HG03045 (cell line): ENCODE results near the gene SPINK1.
"Not testable (repeated sequence)": the region's sequence is repeated elsewhere in the genome, so short reads cannot be mapped to it uniquely, and the experiment has no call there.

Experiments
- ATAC-seq: cut with Tn5 transposase; IDR thresholded peaks from one replicate; pipeline ENCODE4 v1.9.1; 2021; ENCODE audit warnings: mild to moderate bottlenecking, moderate library complexity; ENCODE audit not compliant: unreplicated experiment

Gene SPINK1

DNA sequence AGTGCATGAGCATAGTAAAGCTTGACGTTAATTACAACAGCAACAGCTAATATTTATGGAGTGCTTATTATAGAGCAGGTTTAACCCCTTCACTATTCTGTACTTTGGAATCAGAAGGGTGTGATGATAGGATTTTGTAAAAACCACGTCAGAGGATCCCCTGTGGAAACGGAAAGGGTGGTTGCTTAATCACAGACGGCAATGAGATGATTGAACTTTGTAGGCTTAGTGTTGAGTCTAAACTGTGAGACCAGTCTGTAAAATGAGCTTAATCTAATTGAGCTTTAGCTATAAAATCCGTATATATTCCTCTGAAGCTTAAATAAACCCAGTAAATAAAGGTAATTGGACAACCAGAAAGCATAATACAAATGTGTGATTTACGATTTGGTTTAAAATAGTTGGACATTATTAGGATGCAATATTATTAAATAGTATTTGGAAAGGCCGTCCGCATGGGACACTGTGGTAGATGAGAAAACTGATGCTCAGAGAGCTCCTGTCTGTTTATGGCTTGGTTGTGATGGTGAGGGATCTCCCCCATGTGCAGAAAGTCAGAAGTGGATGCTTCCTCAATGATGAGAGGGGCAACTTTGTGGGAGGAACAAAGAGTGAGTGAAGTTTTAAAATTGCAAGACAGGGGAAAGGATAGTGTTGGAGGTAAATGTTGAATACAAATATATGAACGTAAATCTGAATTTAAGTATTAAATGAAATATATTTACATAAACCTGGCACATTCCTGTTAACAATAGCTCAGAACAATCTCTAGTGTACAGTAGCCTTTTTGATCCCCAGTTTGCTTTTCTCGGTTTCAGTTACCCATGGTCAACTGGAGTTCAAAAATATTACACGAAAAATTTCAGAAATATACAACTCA, 23.7 kb upstream of the SPINK1 start:
- ATAC-seq, result no peak

DNA sequence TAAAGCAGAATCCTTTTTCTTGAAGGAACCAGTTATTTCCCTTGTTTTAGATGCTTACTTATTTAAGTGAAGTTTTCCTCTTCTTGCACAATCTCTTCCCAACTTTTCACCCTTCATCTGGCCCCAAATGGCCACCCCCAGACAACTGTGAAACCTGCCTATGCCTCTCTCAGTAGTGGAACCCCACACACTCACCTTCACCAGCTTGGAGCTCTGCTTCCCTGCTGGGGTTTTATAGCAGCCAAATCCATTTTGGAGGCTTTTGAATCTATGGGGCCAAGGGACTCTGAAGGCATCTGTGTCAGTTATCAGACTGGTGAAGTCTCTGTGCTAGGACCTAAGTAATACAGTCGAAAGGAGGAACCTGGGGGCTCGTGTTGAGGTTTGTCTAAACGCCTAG, 22.9 kb upstream of the SPINK1 start:
- ATAC-seq, result no peak

DNA sequence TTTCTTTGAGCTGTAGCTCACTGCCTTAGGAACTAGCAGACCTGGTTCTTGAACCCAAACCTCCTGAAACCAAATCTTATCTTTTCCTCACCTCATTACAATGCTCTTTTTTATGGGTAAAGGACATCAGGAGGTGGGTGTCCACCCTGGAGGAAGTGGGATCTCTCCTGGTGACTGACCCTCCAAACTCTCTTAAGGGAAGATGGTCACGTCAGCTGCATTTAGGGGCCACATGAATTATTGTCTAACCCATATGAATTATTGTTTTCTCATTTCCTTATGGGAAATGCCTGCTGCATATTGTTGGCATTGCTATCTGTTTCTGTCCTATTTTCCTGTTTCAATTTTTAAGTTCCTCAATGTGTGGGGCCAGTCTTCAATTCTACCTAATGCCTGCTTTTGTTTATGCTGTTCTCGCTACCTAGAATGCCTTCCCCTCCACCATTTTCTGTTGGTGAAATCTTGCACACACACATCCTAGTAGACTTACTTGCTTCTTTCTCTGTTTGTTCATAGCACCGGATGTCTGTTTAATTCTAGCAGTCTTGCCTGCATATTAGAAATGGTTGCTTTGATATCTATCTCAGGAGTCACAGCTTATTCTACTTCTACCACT, 22.0 kb upstream of the SPINK1 start:
- ATAC-seq, result no peak

DNA sequence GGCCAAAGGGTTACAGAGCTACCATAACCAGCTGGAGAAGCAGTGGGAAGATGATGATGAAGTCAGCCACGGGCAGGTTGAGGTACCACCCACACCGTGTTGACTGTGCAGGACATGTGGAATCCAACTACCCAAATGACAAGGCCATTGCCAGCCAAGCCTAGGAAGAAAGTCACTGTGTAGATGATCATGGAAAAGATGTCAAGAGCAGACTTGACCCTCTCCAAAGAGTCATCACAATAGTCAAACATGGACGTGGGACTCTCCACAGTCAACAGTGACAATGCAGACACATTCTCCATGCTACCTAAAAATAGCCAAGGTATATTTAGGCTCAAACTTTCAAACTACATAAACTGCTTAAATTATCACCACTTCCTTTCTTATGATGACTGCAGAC, 20.9 kb upstream of the SPINK1 start:
- no peak for ATAC-seq

DNA sequence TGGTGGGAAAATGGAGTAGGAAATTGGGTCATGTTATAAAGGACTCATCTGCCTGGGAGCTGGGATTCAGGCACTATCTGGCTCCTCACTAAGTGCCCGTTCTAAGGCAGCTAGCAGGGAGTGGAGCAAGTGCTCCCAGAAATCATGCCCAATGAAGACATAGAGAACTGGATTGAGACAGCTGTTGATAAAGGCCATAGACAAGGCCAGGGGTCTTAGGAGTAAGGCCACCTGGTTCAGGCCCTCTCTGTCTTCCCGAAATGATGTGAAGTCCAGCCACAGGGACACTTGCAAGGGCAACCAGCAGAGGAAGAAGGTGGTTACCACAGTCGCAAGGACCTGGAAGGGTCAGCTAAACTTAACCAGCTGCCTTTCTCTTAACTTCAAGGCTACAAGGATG, 20.1 kb upstream of the SPINK1 start:
- ATAC-seq, result no peak

DNA sequence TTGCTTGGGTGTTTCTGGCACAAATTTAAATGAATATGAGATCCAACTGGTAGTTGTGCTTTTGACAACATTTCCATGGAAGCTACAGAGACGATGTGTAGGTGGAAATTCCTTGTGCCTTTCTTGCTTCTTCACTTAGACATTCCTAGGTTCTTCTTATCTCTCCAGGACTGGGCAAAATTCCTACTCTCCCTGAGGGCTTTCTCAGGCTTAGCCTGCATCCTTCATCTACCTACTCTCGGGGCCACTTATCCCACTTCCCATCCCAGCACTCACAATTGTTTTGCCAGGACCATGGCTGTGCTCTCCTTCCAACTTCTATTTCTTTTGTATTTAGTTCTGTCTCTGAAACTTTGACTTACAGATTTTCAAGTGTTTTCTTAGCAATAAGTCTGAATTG, 17.8 kb upstream of the SPINK1 start:
- ATAC-seq, result no peak

DNA sequence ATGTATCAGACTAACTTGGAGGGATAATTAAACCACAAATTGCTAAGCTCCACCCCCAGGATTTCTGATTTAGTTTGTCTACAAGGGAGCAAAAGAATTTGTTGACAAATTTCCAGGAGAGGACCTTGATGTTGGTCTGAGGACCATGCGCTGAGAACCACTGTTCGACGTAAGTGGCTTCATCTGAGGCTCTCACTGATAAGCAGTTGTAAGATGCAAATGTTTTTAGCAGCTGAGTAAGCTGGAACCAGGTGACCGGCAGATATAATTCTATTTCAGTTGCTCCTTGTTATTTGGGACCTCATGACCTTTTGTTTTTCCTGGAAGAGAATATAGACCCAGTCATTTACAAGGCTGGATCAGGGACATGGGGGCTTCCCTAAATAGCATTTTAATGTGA, 14.1 kb upstream of the SPINK1 start:
- no peak for ATAC-seq

DNA sequence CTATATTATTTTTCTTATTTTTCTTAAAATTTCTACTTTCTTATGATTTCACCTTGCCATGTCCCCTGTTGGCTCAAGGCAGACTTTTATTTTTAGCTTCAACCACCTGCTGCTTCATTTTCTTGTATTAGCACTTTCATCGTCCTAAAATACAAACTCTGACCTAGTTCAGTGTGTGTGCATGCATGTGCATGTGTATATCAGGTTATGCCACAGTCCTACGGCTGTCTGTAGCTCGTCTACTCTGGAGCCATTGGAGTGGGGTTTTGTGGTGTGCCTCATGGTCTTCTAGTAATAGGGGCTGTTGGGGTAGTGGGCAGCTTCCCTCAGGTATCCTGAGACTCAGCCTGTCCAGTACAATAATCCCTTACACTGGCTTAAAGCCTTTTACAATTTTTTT, 13.4 kb upstream of the SPINK1 start:
- ATAC-seq, result no peak

DNA sequence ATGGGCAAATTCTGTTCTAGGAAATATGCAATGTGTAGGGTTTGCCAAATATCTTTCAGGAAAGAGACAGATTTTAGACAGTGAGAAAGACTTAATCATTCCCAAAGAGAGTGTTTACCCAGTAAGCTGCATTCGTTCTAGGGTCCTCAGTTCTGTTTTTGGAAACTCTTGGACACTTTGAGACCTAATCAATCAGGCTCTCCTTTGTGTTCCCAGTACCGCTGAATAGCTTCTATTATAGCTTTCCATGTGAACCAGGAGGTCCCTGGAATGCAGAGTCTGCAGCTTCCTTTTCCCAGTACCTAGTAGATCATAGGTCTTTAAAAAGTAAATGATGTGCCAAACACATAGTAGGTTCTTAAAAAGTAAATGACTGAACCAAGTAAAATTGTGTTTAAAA, 11.4 kb upstream of the SPINK1 start:
- no peak for ATAC-seq

DNA sequence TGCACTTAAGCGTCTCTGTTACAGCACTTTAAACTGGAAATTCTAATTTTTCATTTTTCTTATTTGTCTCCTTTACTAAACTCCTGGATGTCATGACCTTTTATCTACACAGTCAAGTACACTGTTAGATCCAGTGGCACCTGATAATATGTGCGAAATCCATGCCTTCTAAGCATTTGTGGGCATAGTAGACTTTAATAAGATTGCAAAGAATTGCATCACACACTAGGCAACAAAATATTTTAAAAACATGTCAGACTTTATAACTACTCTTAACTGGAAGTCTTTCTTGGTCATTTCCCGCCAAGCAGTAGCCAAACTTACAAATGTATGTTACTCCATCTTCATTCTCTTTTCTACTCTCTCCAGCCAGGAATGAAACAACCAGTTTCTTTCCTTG, 5.0 kb upstream of the SPINK1 start:
- ATAC-seq, result no peak

DNA sequence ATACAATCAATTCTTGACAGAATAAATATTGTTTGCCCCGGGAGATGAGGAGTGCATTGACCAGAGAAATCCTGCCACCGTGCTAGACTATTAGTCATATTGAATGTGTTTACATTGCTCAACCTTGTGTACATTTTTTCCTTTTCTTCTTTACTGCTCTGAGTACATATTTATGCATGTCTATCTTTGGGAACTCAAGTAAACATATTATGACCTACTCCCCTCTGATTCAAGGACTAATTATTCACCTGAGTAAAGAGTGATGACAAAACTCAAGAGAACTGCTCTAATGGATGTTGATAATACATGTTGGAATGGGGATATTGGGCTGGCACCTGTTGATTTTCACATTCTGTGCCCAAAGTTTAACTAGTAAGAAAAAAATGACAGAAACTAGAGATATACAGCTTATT, 3.9 kb upstream of the SPINK1 start:
- ATAC-seq, result no peak

DNA sequence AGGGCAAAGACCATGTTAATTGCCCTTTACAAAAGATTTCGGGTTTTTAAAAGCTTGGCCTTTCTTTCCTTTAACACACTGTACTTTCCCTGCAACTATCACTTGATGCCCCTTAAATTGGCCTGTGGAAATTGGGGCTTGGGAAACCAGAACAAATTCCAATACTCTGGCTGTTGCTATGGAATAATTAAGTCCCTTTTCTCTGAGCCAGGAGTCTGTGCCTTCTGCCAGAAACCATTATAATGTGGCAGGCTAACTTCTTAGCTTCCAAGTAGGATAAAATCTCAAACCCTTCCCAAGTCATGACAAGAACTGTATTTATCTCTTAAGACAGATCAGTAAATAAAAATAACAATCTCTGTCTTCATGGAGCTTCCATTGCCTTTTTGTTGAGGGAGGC, 1.1 kb upstream of the SPINK1 start:
- ATAC-seq, result no peak

DNA sequence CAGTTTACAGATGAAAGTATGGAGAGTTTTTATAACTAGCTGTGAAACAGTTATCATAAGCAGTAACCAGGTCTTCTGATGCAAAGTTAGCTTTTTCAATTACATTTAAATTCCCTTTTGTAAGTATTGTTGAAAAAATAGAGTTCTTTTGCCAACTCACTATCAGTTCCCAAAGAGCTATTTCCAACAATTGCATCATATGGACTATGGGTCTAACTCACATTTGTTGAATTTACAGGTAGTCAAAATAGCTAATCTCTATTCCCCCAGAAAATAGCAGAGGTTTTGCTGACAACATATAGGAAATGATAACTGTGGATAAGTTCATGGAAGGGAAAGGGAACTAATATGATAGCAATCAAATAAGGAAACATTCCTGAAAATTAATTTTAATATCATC, 1.4 kb downstream of the SPINK1 start:
- no peak for ATAC-seq

DNA sequence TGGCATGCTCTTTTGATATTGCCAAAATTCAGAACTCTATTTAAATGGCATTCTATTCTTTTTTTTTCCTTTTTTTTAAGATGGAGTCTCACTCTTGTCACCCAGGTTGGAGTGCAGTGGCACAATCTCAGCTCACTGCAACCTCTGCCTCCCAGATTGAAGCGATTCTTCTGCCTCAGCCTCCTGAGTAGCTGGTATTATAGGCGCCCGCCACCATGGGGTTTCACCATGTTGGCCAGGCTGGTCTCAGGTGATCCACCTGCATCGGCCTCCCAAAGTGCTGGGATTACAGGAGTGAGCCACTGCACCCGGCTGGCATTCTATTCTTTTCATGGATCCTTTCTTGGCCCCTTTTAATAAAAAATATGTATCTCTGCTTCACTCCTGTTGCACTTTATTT, 4.5 kb downstream of the SPINK1 start:
- ATAC-seq, result not testable (repeated sequence)

DNA sequence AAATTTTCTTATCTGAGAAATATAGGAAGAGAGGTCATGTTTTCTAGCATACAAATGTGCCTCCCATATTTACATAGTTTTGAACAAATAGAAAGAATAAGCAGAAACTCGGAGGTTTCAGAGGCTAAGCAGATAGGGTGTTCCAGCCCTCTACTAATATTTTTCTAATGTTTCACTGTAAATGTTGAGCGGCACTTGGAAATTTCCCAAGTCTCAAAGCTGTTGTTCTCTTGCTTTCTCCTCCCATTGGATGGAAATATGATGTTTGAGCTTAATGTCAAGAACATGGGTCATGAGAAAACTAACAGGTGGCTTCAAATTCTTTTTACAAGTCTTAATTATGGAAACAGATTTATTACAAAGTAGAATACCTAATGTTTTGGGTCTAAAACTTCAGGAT, 5.1 kb downstream of the SPINK1 start:
- no peak for ATAC-seq

DNA sequence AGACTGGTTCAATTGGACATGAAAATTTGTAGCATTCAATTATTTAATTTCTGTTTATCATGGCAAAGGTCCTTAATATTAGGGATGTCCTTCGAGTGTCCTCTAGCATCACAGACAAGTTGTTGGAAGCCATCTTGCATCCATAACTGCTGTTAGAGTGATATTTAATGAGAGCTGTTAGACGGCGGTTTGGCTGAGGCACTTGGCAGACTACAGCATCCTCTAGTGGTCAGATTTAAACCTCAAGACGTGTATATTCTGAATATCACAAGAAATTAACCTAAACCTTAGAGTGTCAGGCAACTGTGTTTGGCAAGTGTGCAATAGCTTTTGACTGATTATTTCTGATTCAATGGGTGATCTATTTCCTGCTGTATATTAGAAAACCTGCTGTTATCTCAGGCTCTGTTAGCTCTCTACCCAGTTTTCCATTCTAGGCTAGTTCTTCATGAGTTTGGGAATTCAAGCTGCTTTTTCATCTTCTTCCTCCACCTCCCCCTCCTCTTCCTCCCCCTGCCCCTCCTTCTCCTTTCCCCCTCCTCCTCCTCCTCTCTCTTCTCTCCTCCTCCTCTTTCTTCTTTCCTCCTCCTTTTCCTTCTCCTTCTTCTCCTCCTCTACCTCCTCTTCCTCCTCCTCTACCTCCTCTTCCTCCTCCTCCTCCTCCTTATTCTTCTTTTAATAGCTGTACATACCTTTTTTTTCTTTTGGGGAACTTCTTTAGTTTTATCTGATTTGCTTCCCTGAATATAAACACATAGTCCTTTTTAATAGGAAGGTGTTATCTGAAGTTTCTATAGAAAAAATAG, 8.6 kb downstream of the SPINK1 start:
- ATAC-seq, result peak; percentile 81

DNA sequence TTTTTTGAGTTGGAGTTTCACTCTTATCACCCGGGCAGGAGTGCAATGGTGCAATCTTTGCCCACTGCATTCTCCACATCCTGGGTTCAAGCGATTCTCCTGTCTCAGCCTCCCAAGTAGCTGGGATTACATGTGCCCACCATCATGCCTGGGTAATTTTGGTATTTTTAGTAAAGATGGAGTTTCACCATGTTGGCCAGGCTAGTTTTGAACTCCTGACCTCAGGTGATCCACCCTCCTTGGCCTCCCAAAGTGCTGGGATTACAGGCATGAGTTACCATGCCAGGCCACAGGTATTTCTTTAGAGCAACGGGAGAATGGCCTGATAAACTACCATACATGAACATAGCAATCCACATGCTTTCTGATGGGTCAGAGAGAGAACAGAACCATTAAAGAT, 9.2 kb downstream of the SPINK1 start:
- not testable (repeated sequence) for ATAC-seq

DNA sequence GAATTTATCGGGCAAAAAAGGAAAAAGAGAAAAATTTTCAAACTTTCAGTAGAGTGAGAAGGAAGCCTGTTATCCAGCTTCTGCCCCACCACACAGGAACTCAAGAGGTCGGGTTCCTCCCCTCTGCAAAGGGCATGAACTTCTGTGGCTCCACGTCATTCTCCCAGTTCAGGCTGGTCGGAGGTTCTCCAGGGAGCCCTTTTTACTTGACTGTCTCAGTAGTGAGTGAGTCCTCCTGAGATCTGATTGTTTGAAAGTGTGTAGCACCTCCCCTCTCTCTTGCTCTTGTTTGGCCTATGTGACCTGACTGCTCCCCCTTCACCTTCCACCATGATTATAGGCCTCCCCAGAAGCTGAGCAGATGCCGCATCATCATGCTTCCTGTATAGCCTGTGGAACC, 9.7 kb downstream of the SPINK1 start:
- ATAC-seq, result no peak

DNA sequence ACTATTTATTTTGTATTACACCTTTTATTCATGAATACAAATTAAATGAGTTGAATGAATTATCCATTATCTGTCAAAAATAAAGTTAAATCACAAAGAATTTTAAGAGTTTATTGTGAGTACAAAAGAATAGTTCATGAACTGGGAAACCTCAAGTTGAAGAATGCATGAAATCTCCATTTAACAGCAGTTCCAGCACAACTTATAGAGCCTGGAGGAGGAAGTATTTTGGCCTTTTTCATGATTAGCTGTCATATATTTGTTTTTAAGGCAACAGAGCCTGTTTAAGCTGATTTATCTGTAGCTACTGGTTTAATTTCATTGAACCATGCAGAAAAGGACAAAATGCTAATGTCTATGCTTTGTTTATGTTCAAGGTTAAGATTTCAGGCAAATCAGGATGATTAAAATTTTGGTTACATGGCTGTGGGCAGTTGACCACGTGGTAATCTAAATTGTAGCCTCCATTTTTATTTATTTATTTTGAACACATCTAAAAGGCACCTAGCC, 12.2 kb downstream of the SPINK1 start:
- no peak for ATAC-seq

DNA sequence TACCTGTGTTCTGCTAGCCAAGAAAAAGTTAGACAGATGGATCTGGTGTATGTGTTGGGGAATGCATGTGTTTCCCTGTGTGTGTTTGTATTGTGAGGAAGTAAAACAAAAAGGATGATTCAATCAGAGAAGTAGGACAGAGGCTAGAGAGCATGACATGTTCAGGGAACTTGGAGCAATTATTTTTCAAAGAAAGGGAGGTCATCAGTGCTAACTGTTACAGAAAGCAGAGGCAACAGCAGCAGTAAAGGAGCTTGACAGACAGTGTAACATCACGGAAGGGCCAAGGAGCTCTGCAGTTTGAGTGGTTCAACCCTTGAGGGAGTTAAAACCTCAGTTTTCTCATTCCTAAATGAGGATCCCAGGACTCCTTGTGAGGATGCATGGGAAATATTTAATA, 13.2 kb downstream of the SPINK1 start:
- no peak for ATAC-seq

DNA sequence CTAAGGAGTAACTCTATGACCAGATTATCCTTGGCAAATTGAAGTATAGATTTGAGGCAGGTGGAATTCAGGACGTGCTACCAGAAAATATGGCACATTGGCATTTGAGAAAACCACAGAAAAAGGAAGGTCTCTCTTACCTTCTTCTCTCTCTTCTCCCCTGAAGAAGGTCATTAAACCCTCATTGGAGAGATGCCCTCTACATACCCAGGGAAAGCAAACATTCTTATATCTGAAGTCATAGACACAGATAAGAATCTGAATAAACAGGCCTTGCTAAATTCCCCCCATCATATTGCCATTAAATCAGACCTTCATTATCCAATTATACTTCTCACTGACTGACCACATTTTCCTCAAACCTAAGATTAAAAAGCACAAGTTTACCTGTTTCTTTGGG, 17.8 kb downstream of the SPINK1 start:
- no peak for ATAC-seq
